ENCODE data around the gene ATP11A.
"Not testable (repeated sequence)": the region's sequence is repeated elsewhere in the genome, so short reads cannot be mapped to it uniquely, and the experiment has no call there.

The ATP11A gene

GRCh38 chr13:112779856-112780604, 90.2 kb downstream of the ATP11A start:
- no peak for DNase-seq

- no peak for DNase-seq
Observed at GRCh38 chr13:112781287-112781686, 91.4 kb downstream of the ATP11A start.

DNA sequence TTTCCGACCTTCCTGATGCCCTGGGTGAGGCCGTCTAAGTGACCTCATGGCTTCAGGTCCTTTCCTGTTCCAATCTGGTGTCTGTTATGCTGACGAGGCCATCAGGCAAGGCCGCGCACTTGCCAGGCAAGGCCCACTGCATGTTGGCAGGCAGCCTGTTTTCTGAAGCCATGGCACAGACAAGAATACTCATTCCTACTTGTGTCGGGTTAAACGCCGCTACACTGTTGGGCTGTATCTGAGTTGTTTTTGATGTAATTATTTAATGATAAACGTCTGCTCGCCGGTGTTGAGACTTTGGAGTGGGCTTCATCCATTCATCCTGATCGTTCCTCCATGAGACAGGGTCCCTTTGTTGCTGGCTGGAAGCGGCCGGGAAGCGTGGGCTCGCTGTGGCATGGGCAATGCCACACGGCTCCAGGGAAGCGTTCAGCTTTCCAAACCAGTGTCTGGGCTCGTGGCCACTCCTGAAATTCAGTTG, 92.1 kb downstream of the ATP11A start:
- no peak for DNase-seq

DNA sequence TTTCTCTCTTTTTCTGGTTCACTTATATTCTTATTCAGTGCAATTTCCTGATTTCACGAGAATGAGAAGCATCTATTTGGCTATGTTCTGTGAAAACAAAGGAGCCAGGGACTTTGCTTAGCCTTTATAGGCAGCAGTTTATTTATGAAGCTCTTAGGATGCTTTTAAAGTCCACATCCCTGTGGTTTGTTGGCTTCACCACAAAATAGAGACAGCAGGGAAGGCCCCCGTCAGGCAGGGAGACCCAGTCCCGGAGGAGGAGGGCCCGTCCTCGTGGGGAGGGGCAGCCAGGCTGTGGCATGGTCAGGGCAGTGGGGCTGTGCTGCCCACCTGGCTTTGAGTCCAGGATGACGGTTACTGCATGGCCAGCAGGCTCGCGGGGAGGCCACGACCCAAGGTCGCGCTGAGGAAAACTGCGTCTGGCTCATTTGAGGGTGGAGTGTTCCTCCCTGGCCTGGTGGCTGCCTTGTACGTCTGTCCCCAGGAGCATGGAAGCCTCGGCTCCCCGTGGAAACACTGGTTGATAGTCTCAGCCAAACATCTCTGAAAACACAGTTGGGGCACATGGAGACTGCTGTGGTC, 92.7 kb downstream of the ATP11A start:
- no peak for DNase-seq

GRCh38 chr13:112783135-112783977, 93.5 kb downstream of the ATP11A start:
- DNase-seq = no peak

- DNase-seq = no peak
Observed at GRCh38 chr13:112783978-112784371, 94.1 kb downstream of the ATP11A start.

GRCh38 chr13:112784811-112785482, 95.1 kb downstream of the ATP11A start:
- no peak for DNase-seq

GRCh38 chr13:112785483-112785856, 95.6 kb downstream of the ATP11A start:
- DNase-seq = no peak

GRCh38 chr13:112786810-112787209, 97.0 kb downstream of the ATP11A start:
- not testable (repeated sequence) for DNase-seq

DNA sequence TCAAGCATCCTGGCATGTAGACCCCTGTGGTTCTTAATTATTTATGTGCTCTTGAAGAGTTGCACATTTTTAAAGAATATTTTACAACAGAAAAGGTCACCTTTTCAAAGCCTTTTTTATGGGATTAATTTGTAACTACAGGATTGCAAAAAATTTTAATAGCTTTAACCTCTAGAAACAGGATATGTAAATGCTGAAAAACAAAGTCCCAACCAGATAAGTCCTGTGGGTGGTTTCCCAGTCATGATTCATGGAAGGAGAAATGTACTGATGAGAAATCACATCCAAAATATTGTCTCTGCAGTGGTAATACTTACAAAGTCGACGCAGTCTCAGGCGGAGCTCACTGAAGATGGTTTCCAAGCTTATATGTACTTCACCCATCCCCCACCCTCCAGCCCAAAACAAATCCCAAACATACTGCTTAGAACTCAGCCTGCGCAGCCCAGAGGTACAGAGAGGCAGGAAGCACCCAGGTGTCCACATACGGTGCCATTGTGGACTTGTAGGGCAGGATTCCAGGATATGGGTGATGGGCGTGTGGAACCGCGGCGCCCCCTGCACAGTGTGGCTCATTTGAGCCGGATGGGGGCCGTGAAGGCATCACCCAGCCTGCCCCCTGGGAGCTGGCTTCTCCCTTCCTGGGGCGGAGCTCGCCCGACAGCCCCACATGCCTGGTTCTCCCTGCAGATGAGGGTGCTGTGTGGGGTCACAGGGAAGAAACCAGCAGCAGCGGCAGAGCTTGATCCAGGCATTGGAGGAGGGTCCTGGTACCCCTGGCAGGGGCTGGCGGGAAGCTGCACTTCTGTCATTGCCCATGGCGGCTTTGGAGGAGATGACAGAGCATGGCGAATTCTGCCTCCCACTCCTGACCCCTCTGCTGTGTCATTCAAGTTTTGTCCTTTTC, 101.2 kb downstream of the ATP11A start:
- no peak for DNase-seq

DNA sequence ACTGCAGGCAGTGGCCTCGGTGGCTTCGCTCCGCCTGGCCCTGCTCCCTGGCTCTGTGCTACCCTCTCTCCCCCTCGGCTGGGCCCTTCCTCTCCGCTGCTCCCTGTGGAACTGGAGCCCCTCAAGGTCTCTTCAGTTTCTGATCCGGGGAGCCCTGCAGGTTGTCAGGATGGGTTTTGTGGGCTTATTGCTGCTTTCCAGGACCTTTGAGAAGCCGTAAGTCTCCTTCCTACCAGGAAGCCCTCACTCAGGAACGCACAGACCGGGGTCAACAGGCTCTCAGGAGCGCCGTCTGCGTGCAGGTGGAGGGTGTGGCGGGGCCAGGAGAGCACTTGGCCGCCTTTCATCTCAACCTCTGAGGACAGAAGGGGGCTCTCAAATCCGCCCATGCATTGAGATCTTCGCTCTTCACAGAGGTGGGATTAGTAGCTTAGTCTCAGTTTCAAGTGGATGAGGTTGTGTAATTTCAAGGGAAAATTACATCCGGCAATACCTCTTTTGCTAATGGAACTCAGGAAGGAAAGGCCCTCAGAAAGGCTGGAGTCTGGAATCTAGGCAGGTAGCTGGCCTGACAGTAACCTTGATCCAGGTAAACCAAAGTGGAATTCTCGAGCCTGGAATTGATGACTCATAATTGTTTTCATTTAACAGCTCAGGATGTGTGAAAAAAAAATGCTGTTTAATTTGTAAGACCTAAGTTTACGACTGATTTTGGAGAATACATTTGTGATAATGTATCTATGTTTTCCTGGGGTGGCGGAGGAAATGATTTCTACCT, 102.0 kb downstream of the ATP11A start:
- DNase-seq = no peak

GRCh38 chr13:112792511-112792910, 102.7 kb downstream of the ATP11A start:
- no peak for DNase-seq

- no peak for DNase-seq
Observed at GRCh38 chr13:112793545-112794445, 104.0 kb downstream of the ATP11A start.

DNA sequence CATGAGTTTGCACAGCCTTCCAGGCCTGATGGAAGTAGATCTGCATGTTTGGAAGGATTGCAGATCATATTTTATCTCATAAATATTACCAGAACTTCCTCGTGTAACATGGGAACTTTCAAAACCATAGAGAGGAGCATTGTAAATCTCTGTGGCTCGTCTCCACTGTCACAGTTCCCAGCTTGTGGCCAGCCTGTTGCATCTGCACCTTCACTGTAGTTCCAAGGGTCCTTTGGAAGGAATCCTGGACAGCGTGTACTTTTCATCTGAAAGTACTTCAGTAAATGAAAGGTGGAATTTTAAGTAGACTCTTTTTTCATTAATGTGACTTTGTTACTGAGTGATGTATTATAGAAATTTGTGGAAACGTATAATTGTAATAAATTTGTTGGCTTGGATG, 105.4 kb downstream of the ATP11A start:
- no peak for DNase-seq

DNA sequence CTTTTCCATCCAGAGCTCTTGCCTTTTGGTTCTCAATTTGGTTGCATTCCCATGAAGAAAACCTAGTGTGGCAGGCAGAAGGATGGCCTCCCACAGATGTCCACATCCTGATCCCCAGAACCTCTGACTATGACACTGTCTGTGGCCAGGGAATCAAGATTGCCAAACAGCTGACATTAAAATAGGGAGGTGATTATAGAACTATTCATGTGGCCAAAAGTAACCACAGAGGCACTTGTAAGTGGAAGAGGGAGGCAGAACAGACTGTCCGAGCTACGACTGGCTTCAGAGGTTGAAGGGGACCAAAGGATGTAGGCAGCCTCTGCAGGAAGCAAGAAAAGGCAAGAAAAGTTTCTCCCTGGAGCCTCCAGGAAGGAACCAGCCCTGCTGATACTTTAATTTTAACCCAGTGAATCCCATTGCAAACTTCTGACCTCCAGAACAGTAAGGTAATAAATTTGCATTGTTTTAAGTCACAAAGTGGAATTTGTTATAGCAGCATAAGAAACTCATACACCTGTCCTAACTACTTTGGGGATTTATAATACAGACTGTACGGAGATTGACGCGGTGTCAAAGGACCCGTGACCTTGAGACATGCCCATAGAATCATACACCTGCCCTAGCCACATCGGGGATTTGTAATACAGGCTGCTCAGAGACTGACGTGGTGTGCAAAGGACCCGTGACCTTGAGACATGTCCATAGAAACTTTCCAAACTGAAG, 106.5 kb downstream of the ATP11A start:
- DNase-seq = no peak

DNA sequence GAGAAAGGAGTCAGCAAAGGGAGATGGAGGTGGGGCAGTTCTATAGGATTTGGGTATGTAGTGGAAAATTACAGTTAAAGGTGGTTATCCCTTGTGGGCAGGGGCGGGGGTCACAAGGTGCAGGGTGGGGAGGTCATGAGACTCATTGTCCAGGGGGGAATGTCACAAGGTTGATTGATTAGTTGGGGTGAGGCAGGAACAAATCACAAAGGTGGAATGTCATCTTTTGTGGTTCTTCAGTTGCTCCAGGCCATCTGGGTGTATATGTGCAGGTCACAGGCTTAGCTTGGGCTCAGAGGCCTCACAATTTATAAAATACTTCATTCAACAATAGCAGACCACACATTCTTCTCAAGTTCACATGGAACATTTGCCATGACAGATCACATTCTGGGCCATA, 109.6 kb downstream of the ATP11A start:
- no peak for DNase-seq

GRCh38 chr13:112800057-112800456, 110.2 kb downstream of the ATP11A start:
- no peak for DNase-seq

DNA sequence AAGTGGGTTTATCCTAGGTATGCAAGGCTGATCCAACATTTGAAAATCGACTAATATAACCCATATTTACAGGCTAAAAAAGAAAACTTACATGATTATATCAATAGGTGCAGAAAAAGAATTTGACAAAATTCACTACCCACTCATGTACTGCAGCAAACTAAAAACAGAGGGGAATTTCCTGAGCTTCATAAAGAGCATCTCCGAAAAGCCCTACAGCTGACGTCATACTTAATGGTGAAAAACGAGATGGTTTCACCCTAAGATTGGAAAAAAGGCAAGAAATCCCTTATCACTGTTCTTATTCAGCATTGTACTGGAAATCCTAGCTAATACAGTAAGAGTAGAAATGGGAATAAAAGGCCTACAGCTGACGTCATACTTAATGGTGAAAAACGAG, 111.0 kb downstream of the ATP11A start:
- DNase-seq = peak in 2 of 3 donors; percentile 12 to 32

DNA sequence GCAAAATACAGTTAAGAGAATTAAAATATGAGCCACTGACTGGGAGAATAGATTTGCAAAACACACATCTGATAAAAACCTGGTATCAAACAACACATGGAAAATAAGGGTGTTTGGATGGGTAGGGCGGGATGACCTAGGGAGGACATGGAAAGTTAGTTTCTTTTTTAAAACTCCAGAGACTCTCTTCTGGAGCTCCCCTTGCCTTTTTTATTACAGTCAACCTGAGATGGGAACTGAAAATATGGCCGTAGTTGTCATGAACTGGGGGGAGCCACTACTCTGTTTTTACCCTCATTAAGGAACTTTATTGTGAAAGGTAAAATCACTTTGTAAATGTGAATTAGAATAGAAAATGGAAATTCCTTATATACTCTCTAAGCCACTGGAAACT, 113.0 kb downstream of the ATP11A start:
- no peak for DNase-seq
